GM12801 (cell line): ENCODE data around the gene MARCHF3.

ENCODE experiments used
- TF ChIP-seq, protein P1 (sequence below): IDR thresholded peaks from one replicate; pipeline ENCODE4 v1.5.1; 2011; ENCODE audit warnings: control low read depth; ENCODE audit not compliant: insufficient read length; ENCODE audit errors: extremely low read depth

The MARCHF3 gene

DNA sequence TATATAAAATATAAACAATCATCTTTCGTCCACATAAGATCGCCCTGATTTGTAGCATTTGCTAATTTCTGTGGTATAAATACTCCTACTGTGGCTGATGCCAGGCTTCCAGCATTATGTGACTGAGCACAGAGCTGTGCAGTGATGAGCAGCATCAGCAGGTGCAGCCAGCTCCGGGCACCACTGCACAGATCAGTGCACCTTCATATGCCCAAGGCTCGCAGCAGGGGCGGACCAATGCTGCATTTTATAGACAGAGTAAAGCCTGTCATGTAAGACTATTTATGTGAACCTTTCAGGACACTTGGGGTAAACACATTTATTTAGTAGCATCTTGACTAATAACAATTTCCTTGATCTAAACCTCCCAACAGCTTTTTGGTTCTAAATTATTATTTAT, 200.3 kb downstream of the MARCHF3 start:
- TF ChIP-seq, protein P1, sequence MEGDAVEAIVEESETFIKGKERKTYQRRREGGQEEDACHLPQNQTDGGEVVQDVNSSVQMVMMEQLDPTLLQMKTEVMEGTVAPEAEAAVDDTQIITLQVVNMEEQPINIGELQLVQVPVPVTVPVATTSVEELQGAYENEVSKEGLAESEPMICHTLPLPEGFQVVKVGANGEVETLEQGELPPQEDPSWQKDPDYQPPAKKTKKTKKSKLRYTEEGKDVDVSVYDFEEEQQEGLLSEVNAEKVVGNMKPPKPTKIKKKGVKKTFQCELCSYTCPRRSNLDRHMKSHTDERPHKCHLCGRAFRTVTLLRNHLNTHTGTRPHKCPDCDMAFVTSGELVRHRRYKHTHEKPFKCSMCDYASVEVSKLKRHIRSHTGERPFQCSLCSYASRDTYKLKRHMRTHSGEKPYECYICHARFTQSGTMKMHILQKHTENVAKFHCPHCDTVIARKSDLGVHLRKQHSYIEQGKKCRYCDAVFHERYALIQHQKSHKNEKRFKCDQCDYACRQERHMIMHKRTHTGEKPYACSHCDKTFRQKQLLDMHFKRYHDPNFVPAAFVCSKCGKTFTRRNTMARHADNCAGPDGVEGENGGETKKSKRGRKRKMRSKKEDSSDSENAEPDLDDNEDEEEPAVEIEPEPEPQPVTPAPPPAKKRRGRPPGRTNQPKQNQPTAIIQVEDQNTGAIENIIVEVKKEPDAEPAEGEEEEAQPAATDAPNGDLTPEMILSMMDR: no peak

DNA sequence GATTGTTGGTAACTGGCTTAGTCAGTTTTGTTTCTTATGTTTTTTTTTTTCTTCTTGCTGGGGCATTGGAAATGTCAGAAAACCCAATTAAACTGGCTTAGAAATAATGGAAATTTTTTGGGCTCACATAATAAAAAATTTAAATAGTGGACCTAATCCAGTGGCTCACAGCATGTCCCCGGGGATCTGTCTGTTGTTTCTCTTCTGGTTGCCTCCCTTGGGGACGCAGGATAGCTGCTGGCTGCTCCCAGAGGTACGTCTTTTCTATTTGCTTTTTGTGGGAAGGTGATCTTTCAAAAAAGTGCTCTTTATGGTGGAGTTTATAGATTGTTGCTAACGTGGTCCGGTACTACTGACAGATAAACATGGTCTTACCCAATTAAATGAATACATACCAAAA, 201.3 kb downstream of the MARCHF3 start:
- TF ChIP-seq, protein P1: no peak

DNA sequence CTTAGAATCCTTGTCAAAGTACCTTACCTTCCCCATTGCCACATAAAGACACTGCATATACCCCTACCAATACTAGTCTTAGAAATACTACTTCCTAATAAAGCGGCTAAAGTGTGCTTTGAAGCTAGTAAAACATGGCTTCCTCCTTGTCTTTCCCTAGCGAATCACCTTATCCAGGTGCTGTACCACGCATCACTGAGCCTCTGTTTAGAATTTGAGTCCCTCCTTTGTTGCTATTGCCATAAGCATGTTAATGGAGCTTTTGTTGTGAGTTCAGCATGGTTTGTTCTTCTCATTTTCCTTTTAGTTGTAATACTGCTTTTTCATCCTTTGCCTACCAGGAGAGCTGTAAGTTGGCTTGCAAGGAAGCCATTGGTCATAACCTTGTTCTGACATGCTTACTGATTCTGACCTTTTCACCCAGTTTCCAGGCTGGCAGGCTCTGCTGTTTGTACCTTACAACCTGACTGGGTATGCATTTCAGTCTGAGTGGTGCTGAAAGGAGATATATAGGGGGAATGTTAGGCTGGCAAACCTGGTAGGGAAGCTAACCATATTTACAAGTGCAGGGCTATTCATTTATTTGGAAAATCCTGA, 203.6 kb downstream of the MARCHF3 start:
- TF ChIP-seq, protein P1: no peak

DNA sequence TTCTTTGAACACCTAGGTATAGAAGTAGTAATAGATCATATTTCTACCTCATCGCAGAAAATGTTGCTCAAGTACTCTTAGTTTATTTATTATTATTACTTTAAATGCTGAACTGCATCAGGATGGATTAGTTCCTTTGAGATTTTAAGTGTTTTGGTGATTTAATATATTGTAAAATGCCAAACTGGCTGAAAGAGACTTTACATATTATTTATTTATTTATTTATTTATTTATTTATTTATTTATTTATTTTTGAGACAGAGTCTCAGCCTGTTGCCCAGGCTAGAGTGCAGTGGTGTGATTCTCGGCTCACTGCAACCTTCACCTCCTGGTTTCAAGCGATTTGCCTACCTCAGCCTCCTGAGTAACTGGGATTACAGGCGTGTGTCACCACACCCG, 211.1 kb downstream of the MARCHF3 start:
- TF ChIP-seq, protein P1: no peak

DNA sequence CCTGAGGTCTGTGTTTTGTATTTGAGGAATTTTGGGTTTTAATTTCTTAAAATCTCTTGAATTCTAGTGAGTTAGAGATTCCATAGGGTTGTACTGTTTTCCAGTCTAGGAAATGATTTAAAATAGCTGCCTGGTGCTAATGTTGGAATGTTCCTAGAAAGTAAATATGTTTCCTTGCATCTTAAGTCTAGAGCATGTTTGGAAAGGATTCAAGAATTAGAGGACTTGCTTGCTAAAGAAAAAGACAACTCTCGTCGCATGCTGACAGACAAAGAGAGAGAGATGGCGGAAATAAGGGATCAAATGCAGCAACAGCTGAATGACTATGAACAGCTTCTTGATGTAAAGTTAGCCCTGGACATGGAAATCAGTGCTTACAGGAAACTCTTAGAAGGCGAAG, 211.6 kb downstream of the MARCHF3 start:
- TF ChIP-seq, protein P1: no peak
